HEK293 (cell line): ENCODE measurements around the gene GAGE13.
"Not testable (repeated sequence)": the region's sequence is repeated elsewhere in the genome, so short reads cannot be mapped to it uniquely, and the experiment has no call there.

ENCODE experiments used
- CTCF ChIA-PET: fragments of 350-600 bp; formaldehyde crosslinking; extraction: SDS; loops from one replicate; lab custom pipeline; 2021; ENCODE audit warnings: antibody characterized with exemption; lab: Yijun Ruan, JAX
- POLR2A ChIA-PET: fragments of 300-600 bp; formaldehyde crosslinking; extraction: SDS; loops from one replicate; lab custom pipeline; 2020; ENCODE audit warnings: antibody characterized with exemption, inconsistent platforms; lab: Yijun Ruan, JAX
- H3K27ac ChIP-seq: fragments of 200-500 bp; sonication (Bioruptor generic); 2 replicates; pipeline ENCODE4 v1.5.1; 2014; ENCODE audit warnings: low read depth, low read length, control low read depth, inconsistent platforms; ENCODE audit errors: extremely low read depth
- H3K36me3 ChIP-seq, 2 experiments: fragments of 200-500 bp in 1 of 2; sonication (Bioruptor generic) in 1 of 2; 1 replicate in 1 of 2; 2 replicates in 1 of 2; pipeline ENCODE4 v1.5.1; 2014 to 2017; ENCODE audit warnings: inconsistent platforms in 2 of 2, low read length in 2 of 2; ENCODE audit not compliant: control insufficient read depth in 2 of 2, insufficient read depth in 1 of 2
- H3K4me1 ChIP-seq: fragments of 200-500 bp; sonication (Bioruptor generic); 2 replicates; pipeline ENCODE4 v1.5.1; 2014; ENCODE audit warnings: mild to moderate bottlenecking, low read length, inconsistent platforms; ENCODE audit not compliant: control insufficient read depth, insufficient read depth
- H3K4me3 ChIP-seq: 2 replicates; pipeline ENCODE4 v1.5.1; 2011; ENCODE audit warnings: low read depth, mild to moderate bottlenecking, control low read depth, low read length, moderate library complexity
- H3K9me3 ChIP-seq: fragments of 200-500 bp; sonication (Bioruptor generic); 2 replicates; pipeline ENCODE4 v1.5.1; 2014; ENCODE audit warnings: low read depth, low read length, inconsistent platforms; ENCODE audit not compliant: control insufficient read depth, insufficient read depth

GAGE13 gene

DNA sequence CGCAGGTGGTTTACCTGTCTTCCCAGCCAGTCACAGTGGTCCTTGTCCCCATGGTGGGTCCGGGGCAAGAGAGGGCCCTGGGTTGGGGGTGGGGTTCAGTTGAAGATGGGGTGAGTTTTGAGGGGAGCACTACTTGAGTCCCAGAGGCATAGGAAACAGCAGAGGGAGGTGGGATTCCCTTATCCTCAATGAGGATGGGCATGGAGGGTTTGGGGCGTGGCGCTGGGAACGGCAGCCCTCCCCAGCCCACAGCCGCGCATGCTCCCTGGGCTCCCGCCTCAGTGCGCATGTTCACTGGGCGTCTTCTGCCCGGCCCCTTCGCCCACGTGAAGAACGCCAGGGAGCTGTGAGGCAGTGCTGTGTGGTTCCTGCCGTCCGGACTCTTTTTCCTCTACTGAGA, 9.6 kb upstream of the GAGE13 start, which contains the start of gene GAGE12J:
GAGE12J (plus strand) TSS at position 301 of the 400 bp plus-strand sequence. CDS start 1,157 bp downstream, outside the sequence.
- H3K27ac ChIP-seq, CTCF ChIA-PET, H3K36me3 ChIP-seq, POLR2A ChIA-PET, H3K9me3 ChIP-seq, H3K4me3 ChIP-seq, H3K4me1 ChIP-seq: not testable (repeated sequence)

DNA sequence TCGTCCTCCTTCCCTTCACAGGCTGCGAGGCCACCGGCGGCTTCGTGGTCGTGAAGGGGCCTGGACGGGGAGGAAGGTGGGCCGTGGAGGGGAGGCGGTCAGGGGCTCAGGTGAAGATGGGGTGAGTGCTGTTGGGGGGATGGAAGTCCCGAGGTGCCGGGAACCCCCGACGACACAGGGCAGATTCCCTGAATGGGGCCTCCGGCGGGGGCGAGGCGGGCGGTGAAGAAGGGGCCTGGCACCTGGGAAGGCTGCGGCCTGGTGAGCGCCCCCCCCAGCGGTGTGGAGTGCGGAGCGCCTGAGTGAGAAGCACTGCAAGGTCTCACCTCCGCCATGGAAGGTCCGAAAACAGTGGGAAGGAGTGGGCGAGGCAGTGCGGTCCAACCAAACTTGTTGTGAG, 9.1 kb upstream of the GAGE13 start:
- H3K27ac ChIP-seq, H3K9me3 ChIP-seq, H3K4me3 ChIP-seq, H3K4me1 ChIP-seq, H3K36me3 ChIP-seq, CTCF ChIA-PET, POLR2A ChIA-PET: not testable (repeated sequence)

DNA sequence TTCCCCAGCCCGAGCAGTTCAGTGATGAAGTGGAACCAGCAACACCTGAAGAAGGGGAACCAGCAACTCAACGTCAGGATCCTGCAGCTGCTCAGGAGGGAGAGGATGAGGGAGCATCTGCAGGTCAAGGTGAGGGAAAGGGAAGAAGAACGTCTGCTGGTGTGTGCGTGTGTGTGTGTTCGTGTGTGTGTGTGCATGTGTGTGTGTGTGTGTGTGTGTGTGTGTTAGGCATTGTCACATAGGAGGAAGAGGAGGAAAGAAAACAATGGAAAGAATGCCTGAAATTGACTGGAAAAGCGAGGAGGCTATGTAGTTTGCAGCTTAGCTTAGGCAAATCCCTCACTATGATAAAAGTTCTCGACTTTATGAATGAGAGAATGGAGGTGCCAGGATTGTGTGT, 7.6 kb upstream of the GAGE13 start:
- H3K4me1 ChIP-seq, H3K4me3 ChIP-seq, H3K36me3 ChIP-seq, H3K27ac ChIP-seq, POLR2A ChIA-PET, H3K9me3 ChIP-seq, CTCF ChIA-PET: not testable (repeated sequence)

DNA sequence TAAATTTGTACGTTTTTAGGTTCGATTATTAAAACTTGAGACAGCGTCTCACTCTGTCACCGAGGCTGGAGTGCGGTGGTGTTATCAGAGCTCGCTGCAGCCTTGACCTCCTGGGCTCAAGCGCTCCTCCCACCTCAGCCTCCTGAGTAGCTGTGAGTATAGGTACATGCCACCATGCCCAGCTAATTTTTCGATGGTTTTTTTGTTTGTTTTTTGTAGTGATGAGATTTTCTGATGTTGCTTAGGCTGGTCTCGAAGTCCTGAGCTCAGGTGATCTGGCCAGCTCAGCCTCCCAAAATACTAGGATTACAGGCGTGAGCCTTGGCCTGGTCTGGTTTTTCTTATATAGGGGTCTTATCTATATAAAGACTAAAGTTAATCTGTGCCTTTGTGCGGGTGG, 961 bp upstream of the GAGE13 start:
- H3K4me3 ChIP-seq, CTCF ChIA-PET, H3K9me3 ChIP-seq, H3K4me1 ChIP-seq, POLR2A ChIA-PET, H3K36me3 ChIP-seq, H3K27ac ChIP-seq: not testable (repeated sequence)

DNA sequence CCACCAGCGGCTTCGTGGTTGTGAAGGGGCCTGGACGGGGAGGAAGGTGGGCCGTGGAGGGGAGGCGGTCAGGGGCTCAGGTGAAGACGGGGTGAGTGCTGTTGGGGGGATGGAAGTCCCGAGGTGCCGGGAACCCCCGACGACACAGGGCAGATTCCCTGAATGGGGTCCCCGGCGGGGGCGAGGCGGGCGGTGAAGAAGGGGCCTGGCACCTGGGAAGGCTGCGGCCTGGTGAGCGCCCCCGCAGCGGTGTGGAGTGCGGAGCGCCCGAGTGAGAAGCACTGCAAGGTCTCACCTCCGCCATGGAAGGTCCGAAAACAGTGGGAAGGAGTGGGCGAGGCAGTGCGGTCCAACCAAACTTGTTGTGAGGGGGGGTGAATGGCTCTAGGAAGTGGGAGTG, 459 bp downstream of the GAGE13 start:
- POLR2A ChIA-PET, H3K27ac ChIP-seq, H3K4me3 ChIP-seq, H3K9me3 ChIP-seq, CTCF ChIA-PET, H3K36me3 ChIP-seq, H3K4me1 ChIP-seq: not testable (repeated sequence)

DNA sequence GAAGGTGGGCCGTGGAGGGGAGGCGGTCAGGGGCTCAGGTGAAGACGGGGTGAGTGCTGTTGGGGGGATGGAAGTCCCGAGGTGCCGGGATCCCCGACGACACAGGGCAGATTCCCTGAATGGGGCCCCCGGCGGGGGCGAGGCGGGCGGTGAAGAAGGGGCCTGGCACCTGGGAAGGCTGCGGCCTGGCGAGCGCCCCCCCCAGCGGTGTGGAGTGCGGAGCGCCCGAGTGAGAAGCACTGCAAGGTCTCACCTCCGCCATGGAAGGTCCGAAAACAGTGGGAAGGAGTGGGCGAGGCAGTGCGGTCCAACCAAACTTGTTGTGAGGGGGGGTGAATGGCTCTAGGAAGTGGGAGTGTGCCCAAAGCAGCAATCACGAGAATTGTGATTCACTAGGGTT, 10.1 kb downstream of the GAGE13 start:
- H3K36me3 ChIP-seq, CTCF ChIA-PET, H3K4me1 ChIP-seq, H3K9me3 ChIP-seq, H3K27ac ChIP-seq, H3K4me3 ChIP-seq, POLR2A ChIA-PET: not testable (repeated sequence)

DNA sequence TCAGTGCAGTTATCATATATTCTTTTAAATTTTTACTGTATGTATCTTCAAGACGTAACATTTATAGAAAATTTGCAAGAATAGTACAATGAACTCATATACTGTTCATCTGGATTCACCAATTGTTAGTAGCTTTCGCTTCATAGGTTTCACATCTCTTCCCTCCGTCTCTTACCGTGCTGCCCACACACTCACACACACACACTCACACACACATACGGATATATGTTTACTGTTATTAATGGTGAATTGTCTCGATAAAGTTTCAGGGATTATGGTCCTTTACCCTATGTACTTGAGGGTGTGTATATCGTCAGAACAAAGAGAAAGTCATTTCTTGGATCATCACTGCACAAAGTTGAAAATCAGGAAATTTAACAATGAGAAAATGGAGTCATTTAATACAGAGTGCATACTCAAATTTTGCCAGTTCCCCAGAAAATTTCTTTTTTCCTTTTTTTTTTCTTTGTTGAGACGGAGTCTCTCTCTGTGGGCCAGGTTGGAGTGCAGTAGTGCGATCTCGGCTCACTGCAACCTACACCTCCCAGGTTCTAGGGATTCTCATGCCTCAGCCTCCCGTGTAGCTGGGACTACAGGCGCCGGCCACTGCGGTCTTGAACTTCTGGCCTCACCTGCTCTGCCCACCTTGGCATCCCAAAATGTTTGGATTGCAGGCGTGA, 13.3 kb downstream of the GAGE13 start:
- H3K4me3 ChIP-seq, H3K4me1 ChIP-seq, POLR2A ChIA-PET, CTCF ChIA-PET, H3K9me3 ChIP-seq, H3K36me3 ChIP-seq, H3K27ac ChIP-seq: not testable (repeated sequence)

DNA sequence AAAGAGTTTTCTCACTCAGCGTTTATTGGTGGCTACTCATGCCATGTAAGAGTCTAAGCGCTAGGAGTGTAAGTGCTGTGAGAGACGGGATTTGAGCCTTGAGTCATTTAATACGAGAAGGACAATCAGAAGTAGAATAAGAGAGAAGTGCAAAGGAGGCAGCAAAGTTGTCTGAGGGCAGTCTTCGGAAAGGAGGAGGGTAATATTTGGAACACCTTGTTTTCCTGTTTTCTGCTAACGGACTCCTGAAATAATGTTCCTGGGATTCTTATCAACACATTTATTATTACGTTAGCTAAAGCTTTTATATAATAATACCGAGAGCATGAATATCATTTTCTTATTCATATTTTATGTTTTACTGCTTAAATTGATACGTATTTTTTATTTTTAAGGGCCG, 14.0 kb downstream of the GAGE13 start:
- H3K27ac ChIP-seq, H3K9me3 ChIP-seq, POLR2A ChIA-PET, CTCF ChIA-PET, H3K4me1 ChIP-seq, H3K36me3 ChIP-seq, H3K4me3 ChIP-seq: not testable (repeated sequence)

DNA sequence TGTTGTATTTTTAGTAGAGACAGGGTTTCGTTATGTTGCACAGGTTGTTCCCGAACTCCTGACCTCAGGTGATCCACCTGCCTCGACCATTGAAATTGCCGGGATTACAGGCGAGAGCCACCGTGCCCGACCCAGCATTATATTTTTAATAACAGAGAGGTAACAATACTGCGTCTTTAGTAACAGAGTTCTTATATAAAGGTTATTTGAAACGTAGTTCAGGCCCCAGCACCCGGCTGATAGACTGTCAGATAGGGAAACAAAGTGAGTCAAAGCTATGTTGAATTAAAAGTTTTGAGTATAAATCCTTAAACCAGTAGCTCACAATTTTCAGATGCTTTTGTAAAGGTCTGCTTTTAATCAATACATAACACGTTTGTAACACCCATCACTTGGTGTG, 14.8 kb downstream of the GAGE13 start:
- CTCF ChIA-PET, H3K4me3 ChIP-seq, H3K4me1 ChIP-seq, POLR2A ChIA-PET, H3K27ac ChIP-seq, H3K36me3 ChIP-seq, H3K9me3 ChIP-seq: not testable (repeated sequence)
